Activated CD8-positive, alpha-beta T cell treated with anti-CD3 and anti-CD28 coated beads for 36 hours (primary cell): ENCODE results near the gene SMG6. TPM values are rescaled to one million over a fixed set of nuclear protein-coding genes. Genes with fewer than 3 reads are reported as not detected.

ENCODE experiments used
- ATAC-seq: fragments of 200-7000 bp; cut with Tn5 transposase; one replicate; pipeline ENCODE4 v1.10.0; 2021; ENCODE audit warnings: mild to moderate bottlenecking, moderate library complexity
- CTCF ChIA-PET: fragments of 350-600 bp; sonication (Branson Sonifier 250); formaldehyde crosslinking; loops from one replicate; lab custom pipeline; 2021; ENCODE audit warnings: antibody characterized with exemption; lab: Charles Lee
- POLR2A ChIA-PET: fragments of 350-600 bp; sonication (Branson Sonifier 250); formaldehyde crosslinking; loops from one replicate; lab custom pipeline; 2021; ENCODE audit warnings: antibody characterized with exemption; lab: Charles Lee
- DNase-seq: peaks from one replicate; pipeline ENCODE4 v3.0.0-alpha.2; 2020
- H3K27ac Mint-ChIP-seq: one replicate; pipeline ENCODE4 v1.8.0; 2021; ENCODE audit warnings: mild to moderate bottlenecking, mixed read lengths
- H3K27me3 Mint-ChIP-seq: one replicate; pipeline ENCODE4 v1.8.0; 2021; ENCODE audit warnings: mixed read lengths
- H3K36me3 Mint-ChIP-seq: one replicate; pipeline ENCODE4 v1.8.0; 2021; ENCODE audit warnings: low read depth, mixed read lengths
- H3K4me1 Mint-ChIP-seq: one replicate; pipeline ENCODE4 v1.8.0; 2021; ENCODE audit warnings: low read depth, mixed read lengths
- H3K4me3 Mint-ChIP-seq: one replicate; pipeline ENCODE4 v1.8.0; 2021; ENCODE audit warnings: mild to moderate bottlenecking, moderate library complexity, mixed read lengths
- H3K9me3 Mint-ChIP-seq: one replicate; pipeline ENCODE4 v1.8.0; 2021; ENCODE audit warnings: mixed read lengths
- CTCF ChIP-seq: fragments of 200-600 bp; IDR thresholded peaks from one replicate; pipeline ENCODE4 v1.8.0; 2022; ENCODE audit warnings: antibody characterized with exemption, mild to moderate bottlenecking
- intact Hi-C: fragments of 100-400 bp; cut with micrococcal nuclease; formaldehyde crosslinking; loops from one replicate; pipeline ENCODE4 v1.10.0; 2022
- total RNA-seq, 2 experiments: library from RNA; stranded (reverse); gene quantifications; one replicate each; pipeline ENCODE4 v1.2.3, GENCODE V29; 2021

The SMG6 gene
- total RNA-seq, 2 experiments from 2014 or later: 39.6 to 40.4 TPM

GRCh38 chr17:2019723-2020122 is 283.9 kb downstream of the SMG6 start:
- Mint-ChIP-seq H3K27ac (no peak overlapping the region), H3K4me3 (no peak overlapping the region), H3K4me1 (peaks cover 4% of the 10 kb centered on the region), H3K27me3 (peaks cover 7% of the 10 kb centered on the region), H3K9me3 (no peaks in the 10 kb centered on the region), H3K36me3 (no peaks in the 10 kb centered on the region)
- intact Hi-C loops: no loop called here
- no peak for TF ChIP-seq CTCF
- ChIA-PET POLR2A (no interaction called here), CTCF (interaction anchor here (1.1 to 1.6 kb wide), 2 partner anchors 111 to 138 kb away, joined by 4 to 5 read pairs; no protein-coding TSS in a partner anchor)
- no peak for DNase-seq
- no peak for ATAC-seq

DNA sequence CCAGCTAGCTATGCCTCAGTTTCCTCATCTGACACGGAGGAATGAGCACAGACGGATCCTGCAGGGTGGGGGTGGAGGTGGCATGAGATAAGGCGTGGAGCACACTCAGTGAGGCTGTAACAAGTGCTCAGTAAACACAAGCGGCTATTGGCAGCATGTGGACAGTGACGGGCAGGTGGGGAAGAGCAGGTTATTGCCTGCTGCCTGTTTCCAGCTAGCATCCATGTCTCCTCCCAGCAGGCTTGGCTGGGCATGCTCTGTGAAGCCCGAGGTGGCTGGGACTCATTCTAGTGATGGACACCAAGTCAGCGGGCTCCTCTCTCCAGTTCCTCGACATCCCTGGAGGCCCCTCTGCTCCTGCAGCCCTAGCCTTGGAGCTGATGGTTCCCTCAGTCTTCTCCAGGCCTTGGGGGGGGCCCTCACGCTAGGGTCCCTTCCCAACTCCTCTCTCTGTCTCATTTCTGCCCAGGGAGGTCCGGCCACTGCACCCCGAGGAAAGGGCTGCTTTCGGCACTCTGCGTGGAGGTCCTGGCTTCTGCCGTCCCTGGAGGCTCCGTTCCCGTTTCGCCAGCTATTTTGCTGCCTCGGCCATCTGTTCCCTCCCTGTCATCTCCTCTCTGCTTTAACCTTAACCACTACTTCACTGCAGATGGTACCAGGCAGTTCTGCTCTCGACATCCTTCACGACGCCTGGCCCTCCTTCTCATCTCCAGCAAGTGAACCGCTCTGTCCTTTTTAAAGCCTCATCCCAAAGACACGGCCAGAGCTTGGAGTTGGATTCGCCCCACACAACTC is 284.7 kb downstream of the SMG6 start:
- CTCF ChIA-PET: interaction anchor here (0.6 to 1.6 kb wide), 4 partner anchors 110 to 1813 kb away, joined by 3 to 5 read pairs (median 4); no protein-coding TSS in a partner anchor
- DNase-seq (no peak), ATAC-seq (no peak)
- POLR2A ChIA-PET: interaction anchor here (1.0 kb wide), 1 partner anchor 21 kb away, joined by 3 read pairs; no protein-coding TSS in a partner anchor
- intact Hi-C loops: no loop called here
- H3K27me3 Mint-ChIP-seq: peaks cover 5% of the 10 kb centered on the region
- H3K27ac Mint-ChIP-seq: no peak overlapping the region
- H3K36me3 Mint-ChIP-seq: peaks cover 2% of the 10 kb centered on the region
- H3K4me1 Mint-ChIP-seq: peaks cover 2% of the 10 kb centered on the region
- no peak for TF ChIP-seq CTCF
- no peak overlapping the region for H3K4me3 Mint-ChIP-seq
- H3K9me3 Mint-ChIP-seq: no peaks in the 10 kb centered on the region

GRCh38 chr17:2017274-2017941 is 286.2 kb downstream of the SMG6 start:
- TF ChIP-seq CTCF: no peak
- DNase-seq: no peak
- H3K27me3 Mint-ChIP-seq: peaks cover under 1% of the 10 kb centered on the region
- H3K9me3 Mint-ChIP-seq: no peaks in the 10 kb centered on the region
- ChIA-PET CTCF (no interaction called here), POLR2A (no interaction called here)
- no peak overlapping the region for H3K27ac Mint-ChIP-seq
- no peaks in the 10 kb centered on the region for H3K4me1 Mint-ChIP-seq
- intact Hi-C loops: no loop called here
- H3K36me3 Mint-ChIP-seq: peaks cover 2% of the 10 kb centered on the region
- no peak overlapping the region for H3K4me3 Mint-ChIP-seq
- no peak for ATAC-seq

DNA sequence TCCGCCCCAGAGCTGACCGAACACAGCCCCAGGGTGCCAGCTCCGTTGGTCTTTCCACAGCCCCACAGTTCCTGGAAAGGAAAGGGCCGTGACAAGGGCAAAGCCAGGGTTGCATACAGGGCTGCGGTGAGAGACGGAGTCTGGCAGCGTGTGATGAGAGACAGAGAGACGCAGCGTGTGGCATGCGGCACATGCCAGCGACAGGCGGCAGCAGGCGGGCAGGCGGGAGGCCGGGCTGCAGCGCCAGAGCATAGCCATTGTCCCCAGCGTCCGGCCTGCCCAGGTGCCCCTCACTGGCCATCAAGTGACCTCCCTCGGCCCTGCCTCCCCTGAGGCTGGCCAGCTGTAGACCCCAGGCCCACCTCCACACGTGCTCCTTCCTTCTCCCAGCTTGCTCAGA is 287.1 kb downstream of the SMG6 start:
- Mint-ChIP-seq H3K36me3 (peaks cover 2% of the 10 kb centered on the region), H3K4me3 (no peak overlapping the region), H3K27me3 (peaks cover 2% of the 10 kb centered on the region), H3K4me1 (no peaks in the 10 kb centered on the region), H3K9me3 (no peaks in the 10 kb centered on the region), H3K27ac (no peak overlapping the region)
- intact Hi-C loops: no loop called here
- ChIA-PET CTCF (no interaction called here), POLR2A (no interaction called here)
- DNase-seq (no peak), ATAC-seq (no peak)
- no peak for TF ChIP-seq CTCF

DNA sequence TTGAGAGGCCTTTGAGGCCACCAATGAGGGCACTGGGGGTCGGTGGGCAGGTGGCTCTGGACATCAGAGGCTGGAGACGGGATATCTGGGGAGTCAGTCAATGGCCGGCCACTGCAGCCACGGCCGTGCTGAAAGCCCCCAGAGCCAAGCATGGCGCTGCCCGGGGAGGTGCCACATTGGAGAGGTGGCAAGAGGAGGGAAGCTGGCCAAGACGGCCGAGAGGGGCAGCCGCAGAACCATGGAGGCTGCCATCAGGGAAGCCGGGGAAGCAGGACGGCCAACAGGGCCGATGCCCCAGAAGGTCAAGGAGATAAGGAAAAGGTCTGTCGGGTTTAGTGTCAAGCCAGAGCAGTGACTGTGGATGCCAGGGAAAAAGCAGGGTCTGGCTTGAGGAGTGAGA is 288.3 kb downstream of the SMG6 start:
- DNase-seq: no peak
- Mint-ChIP-seq H3K27me3 (peaks cover 2% of the 10 kb centered on the region), H3K9me3 (no peaks in the 10 kb centered on the region), H3K36me3 (peaks cover 2% of the 10 kb centered on the region), H3K4me3 (no peak overlapping the region), H3K4me1 (no peaks in the 10 kb centered on the region), H3K27ac (no peak overlapping the region)
- CTCF ChIA-PET: no interaction called here
- POLR2A ChIA-PET: no interaction called here
- TF ChIP-seq CTCF: no peak
- intact Hi-C loops: no loop called here
- no peak for ATAC-seq
